ENCODE measurements around the gene PLCG1. TPM values are rescaled to one million over a fixed set of nuclear protein-coding genes. Genes with fewer than 3 reads are reported as not detected.
A peak's percentile ranks its signal among the peaks of the same experiment; 100 is the strongest.

Gene PLCG1
- total and polyA plus RNA-seq, 9 of the 15 experiments (the other 6 are each of a cell fraction or from before 2014, with no cell fraction given) = 1.7 to 67.0 (median 34.8) TPM

DNA sequence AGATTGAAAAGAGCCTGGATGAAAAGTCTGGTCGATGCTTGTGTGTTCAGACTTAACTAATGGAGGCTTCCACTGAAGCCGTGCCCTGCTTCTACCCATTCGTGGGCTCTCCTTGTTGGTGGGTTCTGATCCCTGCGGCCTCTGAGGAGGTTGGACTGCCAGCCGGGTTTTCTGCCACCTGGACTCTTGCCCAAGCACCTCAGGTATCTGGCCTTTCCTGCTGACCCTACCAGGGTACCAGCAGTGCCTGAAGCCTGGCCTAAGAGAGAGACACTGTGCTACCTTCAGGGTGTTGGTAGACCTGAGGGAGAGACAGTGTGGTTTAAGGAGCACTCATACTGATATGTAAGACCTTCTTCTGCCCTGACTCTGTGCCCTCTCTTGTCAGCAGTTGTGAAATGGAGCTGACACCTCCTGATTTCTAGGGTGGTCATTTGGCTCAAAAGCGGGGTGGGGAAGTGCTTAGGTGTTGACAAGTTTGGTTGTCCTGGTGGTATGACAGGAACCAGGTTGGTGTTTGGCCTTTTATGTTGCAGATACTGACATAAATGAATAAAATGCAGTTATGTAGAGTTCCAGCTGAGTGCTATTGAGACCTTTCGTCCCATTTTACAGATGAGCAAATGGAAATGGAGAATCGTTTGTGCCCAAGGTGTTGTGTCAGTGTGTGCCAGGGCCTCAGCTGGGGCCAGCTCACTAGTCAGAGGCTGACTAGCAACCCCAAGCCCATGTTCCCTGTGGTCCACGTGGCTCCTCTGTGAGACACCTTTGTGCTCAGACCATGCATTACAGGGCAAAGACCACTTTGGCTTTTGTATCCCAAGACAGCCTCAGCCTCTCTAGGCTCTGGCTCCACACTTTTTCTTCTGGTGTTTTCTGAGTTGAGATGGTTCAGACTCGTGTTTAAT, 3.1 kb downstream of the PLCG1 start:
- BruUV-seq (replicated peaks) = no TSS peak
- ChIA-PET CTCF (ENCODE audit: low intra/inter-chr PET ratio) (no interaction called here), POLR2A (no interaction called here)
- Histone ChIP-seq H4K20me1 (replicated peaks; ENCODE audit: control insufficient read depth, insufficient read depth, low read length) (peaks cover 22% of the 10 kb centered on the region), H3K4me2 (ENCODE audit: insufficient read depth, low read length) (no peak overlapping the region), H3K9me3 (replicated peaks; ENCODE audit: control insufficient read depth, insufficient read depth, low read depth, low read length) (no peaks in the 10 kb centered on the region), H3K27ac (ENCODE audit: extremely low read depth, low read depth, low read length) (no peak overlapping the region), H2AFZ (ENCODE audit: low read depth, low read length) (no peak overlapping the region), H3K9me1 (ENCODE audit: control insufficient read depth, insufficient read depth, low read length) (no peaks in the 10 kb centered on the region), H3K4me3 (no peak overlapping the region), H3K9ac (ENCODE audit: insufficient read depth in 1 of 2, low read depth in 2 of 2, low read length in 2 of 2) (peak overlapping the region; percentile 31 to 84; a peak in 2 of 4 replicates), H3K79me2 (ENCODE audit: control insufficient read depth, insufficient read depth, low read length) (peaks cover 77% of the 10 kb centered on the region), H3K4me1 (replicated peaks in 1 of 2; ENCODE audit: control insufficient read depth in 2 of 2, insufficient read depth in 2 of 2, low read length in 2 of 2) (peaks cover 35 to 49% of the 10 kb centered on the region in 2 experiments), H3K27me3 (ENCODE audit: control insufficient read depth in 2 of 2, insufficient read depth in 2 of 2, low read length in 2 of 2) (no peaks in the 10 kb centered on the region), H3K36me3 (ENCODE audit: control insufficient read depth, insufficient read depth, low read length) (peaks cover 19% of the 10 kb centered on the region; the same call in 2 of the 3 replicates)
- ATAC-seq = no peak
- in situ Hi-C loops (cut with MboI) = no loop called here
- peak; percentile 72 for FAIRE-seq
- TF ChIP-seq, protein P1, sequence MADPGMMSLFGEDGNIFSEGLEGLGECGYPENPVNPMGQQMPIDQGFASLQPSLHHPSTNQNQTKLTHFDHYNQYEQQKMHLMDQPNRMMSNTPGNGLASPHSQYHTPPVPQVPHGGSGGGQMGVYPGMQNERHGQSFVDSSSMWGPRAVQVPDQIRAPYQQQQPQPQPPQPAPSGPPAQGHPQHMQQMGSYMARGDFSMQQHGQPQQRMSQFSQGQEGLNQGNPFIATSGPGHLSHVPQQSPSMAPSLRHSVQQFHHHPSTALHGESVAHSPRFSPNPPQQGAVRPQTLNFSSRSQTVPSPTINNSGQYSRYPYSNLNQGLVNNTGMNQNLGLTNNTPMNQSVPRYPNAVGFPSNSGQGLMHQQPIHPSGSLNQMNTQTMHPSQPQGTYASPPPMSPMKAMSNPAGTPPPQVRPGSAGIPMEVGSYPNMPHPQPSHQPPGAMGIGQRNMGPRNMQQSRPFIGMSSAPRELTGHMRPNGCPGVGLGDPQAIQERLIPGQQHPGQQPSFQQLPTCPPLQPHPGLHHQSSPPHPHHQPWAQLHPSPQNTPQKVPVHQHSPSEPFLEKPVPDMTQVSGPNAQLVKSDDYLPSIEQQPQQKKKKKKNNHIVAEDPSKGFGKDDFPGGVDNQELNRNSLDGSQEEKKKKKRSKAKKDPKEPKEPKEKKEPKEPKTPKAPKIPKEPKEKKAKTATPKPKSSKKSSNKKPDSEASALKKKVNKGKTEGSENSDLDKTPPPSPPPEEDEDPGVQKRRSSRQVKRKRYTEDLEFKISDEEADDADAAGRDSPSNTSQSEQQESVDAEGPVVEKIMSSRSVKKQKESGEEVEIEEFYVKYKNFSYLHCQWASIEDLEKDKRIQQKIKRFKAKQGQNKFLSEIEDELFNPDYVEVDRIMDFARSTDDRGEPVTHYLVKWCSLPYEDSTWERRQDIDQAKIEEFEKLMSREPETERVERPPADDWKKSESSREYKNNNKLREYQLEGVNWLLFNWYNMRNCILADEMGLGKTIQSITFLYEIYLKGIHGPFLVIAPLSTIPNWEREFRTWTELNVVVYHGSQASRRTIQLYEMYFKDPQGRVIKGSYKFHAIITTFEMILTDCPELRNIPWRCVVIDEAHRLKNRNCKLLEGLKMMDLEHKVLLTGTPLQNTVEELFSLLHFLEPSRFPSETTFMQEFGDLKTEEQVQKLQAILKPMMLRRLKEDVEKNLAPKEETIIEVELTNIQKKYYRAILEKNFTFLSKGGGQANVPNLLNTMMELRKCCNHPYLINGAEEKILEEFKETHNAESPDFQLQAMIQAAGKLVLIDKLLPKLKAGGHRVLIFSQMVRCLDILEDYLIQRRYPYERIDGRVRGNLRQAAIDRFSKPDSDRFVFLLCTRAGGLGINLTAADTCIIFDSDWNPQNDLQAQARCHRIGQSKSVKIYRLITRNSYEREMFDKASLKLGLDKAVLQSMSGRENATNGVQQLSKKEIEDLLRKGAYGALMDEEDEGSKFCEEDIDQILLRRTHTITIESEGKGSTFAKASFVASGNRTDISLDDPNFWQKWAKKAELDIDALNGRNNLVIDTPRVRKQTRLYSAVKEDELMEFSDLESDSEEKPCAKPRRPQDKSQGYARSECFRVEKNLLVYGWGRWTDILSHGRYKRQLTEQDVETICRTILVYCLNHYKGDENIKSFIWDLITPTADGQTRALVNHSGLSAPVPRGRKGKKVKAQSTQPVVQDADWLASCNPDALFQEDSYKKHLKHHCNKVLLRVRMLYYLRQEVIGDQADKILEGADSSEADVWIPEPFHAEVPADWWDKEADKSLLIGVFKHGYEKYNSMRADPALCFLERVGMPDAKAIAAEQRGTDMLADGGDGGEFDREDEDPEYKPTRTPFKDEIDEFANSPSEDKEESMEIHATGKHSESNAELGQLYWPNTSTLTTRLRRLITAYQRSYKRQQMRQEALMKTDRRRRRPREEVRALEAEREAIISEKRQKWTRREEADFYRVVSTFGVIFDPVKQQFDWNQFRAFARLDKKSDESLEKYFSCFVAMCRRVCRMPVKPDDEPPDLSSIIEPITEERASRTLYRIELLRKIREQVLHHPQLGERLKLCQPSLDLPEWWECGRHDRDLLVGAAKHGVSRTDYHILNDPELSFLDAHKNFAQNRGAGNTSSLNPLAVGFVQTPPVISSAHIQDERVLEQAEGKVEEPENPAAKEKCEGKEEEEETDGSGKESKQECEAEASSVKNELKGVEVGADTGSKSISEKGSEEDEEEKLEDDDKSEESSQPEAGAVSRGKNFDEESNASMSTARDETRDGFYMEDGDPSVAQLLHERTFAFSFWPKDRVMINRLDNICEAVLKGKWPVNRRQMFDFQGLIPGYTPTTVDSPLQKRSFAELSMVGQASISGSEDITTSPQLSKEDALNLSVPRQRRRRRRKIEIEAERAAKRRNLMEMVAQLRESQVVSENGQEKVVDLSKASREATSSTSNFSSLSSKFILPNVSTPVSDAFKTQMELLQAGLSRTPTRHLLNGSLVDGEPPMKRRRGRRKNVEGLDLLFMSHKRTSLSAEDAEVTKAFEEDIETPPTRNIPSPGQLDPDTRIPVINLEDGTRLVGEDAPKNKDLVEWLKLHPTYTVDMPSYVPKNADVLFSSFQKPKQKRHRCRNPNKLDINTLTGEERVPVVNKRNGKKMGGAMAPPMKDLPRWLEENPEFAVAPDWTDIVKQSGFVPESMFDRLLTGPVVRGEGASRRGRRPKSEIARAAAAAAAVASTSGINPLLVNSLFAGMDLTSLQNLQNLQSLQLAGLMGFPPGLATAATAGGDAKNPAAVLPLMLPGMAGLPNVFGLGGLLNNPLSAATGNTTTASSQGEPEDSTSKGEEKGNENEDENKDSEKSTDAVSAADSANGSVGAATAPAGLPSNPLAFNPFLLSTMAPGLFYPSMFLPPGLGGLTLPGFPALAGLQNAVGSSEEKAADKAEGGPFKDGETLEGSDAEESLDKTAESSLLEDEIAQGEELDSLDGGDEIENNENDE (IDR thresholded peaks at IDR 0.05; ENCODE audit: low read depth, low read length) = no peak
- intact Hi-C loops (cut with micrococcal nuclease) = no loop called here
- DNase-seq (ENCODE audit: extremely low read depth in 1 of 4, low spot score in 3 of 4) = no peak
- WGBS (ENCODE audit: insufficient coverage, low coverage, missing lambda C conversion rate) = 68% methylated on average over 10 of the region's 10 CpGs
